Kidney (tissue), 14 donors: Measurements from ENCODE around the gene TOP2A. TPM values are rescaled to one million over a fixed set of nuclear protein-coding genes. Genes with fewer than 3 reads are reported as not detected.

Experiments
- DNase-seq, 5 donors: peaks; one replicate each; pipeline ENCODE4 v3.0.0-alpha.2; 2013 to 2020
- FAIRE-seq: peaks from 2 replicates; lab custom pipeline; 2012; peaks lifted over from hg19 to GRCh38; lab: Jason Lieb, UNC
- H3K27ac ChIP-seq, 2 donors: one replicate each; pipeline ENCODE4 v1.7.0; 2013; ENCODE audit warnings: low read depth in 2 of 2, low read length in 2 of 2, inconsistent platforms in 1 of 2
- H3K27me3 ChIP-seq: one replicate; pipeline ENCODE4 v1.7.1; 2013; ENCODE audit warnings: low read length, inconsistent platforms; ENCODE audit not compliant: control insufficient read depth, insufficient read depth
- H3K36me3 ChIP-seq, 3 donors: one replicate each; pipeline versions ENCODE4 v1.7.0 to v1.7.1; 2013; ENCODE audit warnings: low read length in 3 of 3, control low read depth in 1 of 3, inconsistent platforms in 1 of 3; ENCODE audit not compliant: insufficient read depth in 3 of 3, control insufficient read depth in 2 of 3
- H3K4me1 ChIP-seq, 3 donors: one replicate each; pipeline versions ENCODE4 v1.7.0 to v1.7.1; 2013; ENCODE audit warnings: low read length in 3 of 3, inconsistent platforms in 1 of 3, low read depth in 1 of 3; ENCODE audit not compliant: control insufficient read depth in 2 of 3, insufficient read depth in 2 of 3
- H3K4me3 ChIP-seq, 3 donors: one replicate each; pipeline versions ENCODE4 v1.7.0 to v1.8.1; 2013; ENCODE audit warnings: low read length in 3 of 3, control low read depth in 1 of 3, inconsistent platforms in 1 of 3
- H3K9ac ChIP-seq, 3 donors: one replicate each; pipeline versions ENCODE4 v1.7.0 to v1.7.1; 2013; ENCODE audit warnings: low read length in 3 of 3, control low read depth in 1 of 3, inconsistent platforms in 1 of 3
- H3K9me3 ChIP-seq, 3 donors: one replicate each; pipeline versions ENCODE4 v1.7.0 to v1.7.1; 2013; ENCODE audit warnings: low read length in 3 of 3, control low read depth in 1 of 3, inconsistent platforms in 1 of 3; ENCODE audit not compliant: control insufficient read depth in 2 of 3, insufficient read depth in 1 of 3
- CTCF ChIP-seq: IDR thresholded peaks from 3 replicates; pipeline ENCODE4 v1.5.1; 2012; ENCODE audit warnings: mild to moderate bottlenecking, moderate library complexity, borderline replicate concordance; ENCODE audit not compliant: insufficient read depth; ENCODE audit errors: extremely low read depth
- intact Hi-C: fragments of 100-400 bp; cut with DNase I; formaldehyde crosslinking; loops from one replicate; pipeline ENCODE4 v1.11.1; 2022
- polyA plus RNA-seq: library from polyadenylated mRNA; stranded (reverse); fragments of 350-450 nt; fragmentation: Illumina TruSeq; extraction: RNeasy Lipid Tissue Mini Kit (QIAGEN cat#74804); gene quantifications from one replicate; pipeline ENCODE4 v1.2.3, GENCODE V29; 2014; ENCODE audit warnings: low read depth, low replicate concordance; ENCODE audit not compliant: insufficient read depth
- total RNA-seq: library from RNA; stranded (reverse); fragmentation: NEBNext Ultra II Directional; extraction: Animal tissue kit (Norgen Biotek cat#: 25700); gene quantifications from one replicate; pipeline ENCODE4 v1.2.1, GENCODE V29; 2021
- donor health status: control.
- donor health status: control.
- donor health status: control.
- donor health status: control.
- donor health status: control.
- donor health status: DM: yes; HTN: yes; CAD: no.
- donor health status: Normal renal cell carcinoma (clear cell type).

The TOP2A gene
- total and polyA plus RNA-seq, 2 donors from 2014 or later = 0.82 to 2.7 TPM

- peak overlapping the region; percentile 86 to 91 (median 91) for H3K4me3 ChIP-seq
- intact Hi-C loops = no loop called here
- peak; percentile 30 for TF ChIP-seq CTCF
- no peaks in the 10 kb centered on the region for H3K27me3 ChIP-seq
- DNase-seq (peak; percentile 93 to 97 (median 93)), FAIRE-seq (no peak)
- H3K9me3 ChIP-seq = no peaks in the 10 kb centered on the region
- peaks cover 5 to 31% (median 23%) of the 10 kb centered on the region in 3 donors for H3K4me1 ChIP-seq
- H3K36me3 ChIP-seq = no peaks in the 10 kb centered on the region
- peak overlapping the region; percentile 93 to 95 for H3K27ac ChIP-seq
- peak overlapping the region; percentile 63 to 98 (median 72) for H3K9ac ChIP-seq
These were observed 76.6 kb downstream of the TOP2A start for GRCh38 chr17:40340880-40341807.

GRCh38 chr17:40340327-40340726 lies 77.4 kb downstream of the TOP2A start:
- H3K4me1 ChIP-seq = peaks cover 5 to 25% (median 17%) of the 10 kb centered on the region in 3 donors
- FAIRE-seq (no peak), DNase-seq (no peak)
- peak overlapping the region in 1 of 3 donors; percentile 91 for H3K4me3 ChIP-seq
- H3K9ac ChIP-seq = peak overlapping the region in 2 of 3 donors; percentile 32 to 98
- H3K27me3 ChIP-seq = no peaks in the 10 kb centered on the region
- intact Hi-C loops = no loop called here
- H3K36me3 ChIP-seq = no peaks in the 10 kb centered on the region
- H3K9me3 ChIP-seq = no peaks in the 10 kb centered on the region
- H3K27ac ChIP-seq = peak overlapping the region; percentile 93 to 95
- no peak for TF ChIP-seq CTCF

- Histone ChIP-seq H3K27ac (peak overlapping the region in 1 of 2 donors; percentile 45), H3K9ac (no peak overlapping the region), H3K4me1 (peaks cover 8 to 24% (median 17%) of the 10 kb centered on the region in 3 donors), H3K36me3 (no peaks in the 10 kb centered on the region), H3K4me3 (no peak overlapping the region), H3K27me3 (no peaks in the 10 kb centered on the region), H3K9me3 (no peaks in the 10 kb centered on the region)
- DNase-seq (no peak), FAIRE-seq (no peak)
- TF ChIP-seq CTCF = no peak
- intact Hi-C loops = no loop called here
These were observed 78.6 kb downstream of the TOP2A start for GRCh38 chr17:40338941-40339649.

Other genes starting within 250 kb of the TOP2A start
- 4.3 TPM for gene RAPGEFL1, start 240.4 kb downstream of the TOP2A start, total RNA-seq
- 0.99 TPM for gene RAPGEFL1, start 240.4 kb downstream of the TOP2A start, polyA plus RNA-seq
- 36.4 TPM for gene WIPF2, start 198.6 kb downstream of the TOP2A start, total RNA-seq
- gene WIPF2, start 198.6 kb downstream of the TOP2A start, polyA plus RNA-seq = 9.9 TPM
- gene CDC6, start 130.0 kb downstream of the TOP2A start, total RNA-seq = 1.7 TPM
- gene CDC6, start 130.0 kb downstream of the TOP2A start, polyA plus RNA-seq = 0.49 TPM
- gene RARA, start 108.7 kb downstream of the TOP2A start, total RNA-seq = 45.7 TPM
- gene RARA, start 108.7 kb downstream of the TOP2A start, polyA plus RNA-seq = 22.5 TPM
- 2.6 TPM for gene GJD3, start 53.2 kb downstream of the TOP2A start, total RNA-seq
- not detected for gene GJD3, start 53.2 kb downstream of the TOP2A start, polyA plus RNA-seq
- 743 TPM for gene IGFBP4, start 25.6 kb upstream of the TOP2A start, total RNA-seq
- 545 TPM for gene IGFBP4, start 25.6 kb upstream of the TOP2A start, polyA plus RNA-seq
- gene TNS4, start 83.7 kb upstream of the TOP2A start, total RNA-seq = 0.31 TPM
- 2.2 TPM for gene TNS4, start 83.7 kb upstream of the TOP2A start, polyA plus RNA-seq
- 7.1 TPM for gene CCR7, start 147.6 kb upstream of the TOP2A start, total RNA-seq
- 0.17 TPM for gene CCR7, start 147.6 kb upstream of the TOP2A start, polyA plus RNA-seq
- 112 TPM for gene SMARCE1, start 229.9 kb upstream of the TOP2A start, total RNA-seq
- gene SMARCE1, start 229.9 kb upstream of the TOP2A start, polyA plus RNA-seq = 73.4 TPM
- gene KRT222, start 247.3 kb upstream of the TOP2A start, total RNA-seq = 6.6 TPM
- gene KRT222, start 247.3 kb upstream of the TOP2A start, polyA plus RNA-seq = 1.2 TPM